Spleen (tissue), 7 donors: ENCODE results near the gene CBLN1.

Experiments used
- CTCF ChIP-seq, 11 experiments: fragments of 200-600 bp in 7 of 11; fragments of 450-650 bp in 4 of 11; sonication (generic) in 4 of 11; IDR thresholded peaks in 8 of 11; conservative IDR thresholded peaks in 3 of 11; 1 replicate in 7 of 11; 2 replicates in 4 of 11; pipeline versions ENCODE4 v1.4.0 to v1.8.0; 2016 to 2021; ENCODE audit warnings: antibody characterized with exemption in 11 of 11, inconsistent platforms in 4 of 11, mild to moderate bottlenecking in 1 of 11
- POLR2A ChIP-seq, 3 donors: fragments of 450-650 bp; IDR thresholded peaks; one replicate each; pipeline ENCODE4 v1.5.1; 2017; ENCODE audit warnings: antibody characterized with exemption in 3 of 3, mild to moderate bottlenecking in 1 of 3
- POLR2AphosphoS5 ChIP-seq, 3 donors: sonication (generic); formaldehyde crosslinking; IDR thresholded peaks; one replicate each; pipeline ENCODE4 v1.5.1; 2017; ENCODE audit warnings: antibody characterized with exemption in 3 of 3
- donor health status: DM: no; HTN: no; CAD: no; lungs with moderate emphysema.
- donor health status: DM: no; HTN: no; CAD: no.
- donor health status: DM: no; HTN: no; CAD: no.

GRCh38 chr16:49281843-49282642, 405 bp upstream of the CBLN1 start:
- TF ChIP-seq POLR2AphosphoS5 (IDR thresholded peaks at IDR 0.05), result peak in 2 of 3 donors; percentile 48 to 56
- peak in 3 of 11 experiments; percentile 26 to 27 (median 26) for TF ChIP-seq CTCF (IDR thresholded peaks at IDR 0.05 in 8 of 11, conservative IDR thresholded peaks at IDR 0.05 in 3 of 11)
- no peak for TF ChIP-seq POLR2A (IDR thresholded peaks at IDR 0.05)
